Nephron (organoid): ENCODE data around the gene ST8SIA6.

Experiments
- H3K27ac Mint-ChIP-seq, 3 experiments: 2 replicates each; pipeline ENCODE4 v1.8.0; 2020; ENCODE audit warnings: mixed read lengths in 3 of 3, mild to moderate bottlenecking in 2 of 3, moderate library complexity in 1 of 3
- H3K27me3 Mint-ChIP-seq: 2 replicates; pipeline ENCODE4 v1.8.0; 2021; ENCODE audit warnings: low read depth, mild to moderate bottlenecking, moderate library complexity, mixed read lengths
- H3K36me3 Mint-ChIP-seq: 2 replicates; pipeline ENCODE4 v1.8.0; 2020; ENCODE audit warnings: low read depth, mixed read lengths
- H3K4me1 Mint-ChIP-seq: 2 replicates; pipeline ENCODE4 v1.8.0; 2020; ENCODE audit warnings: mixed read lengths
- H3K4me3 Mint-ChIP-seq, 3 experiments: 2 replicates each; pipeline ENCODE4 v1.8.0; 2020; ENCODE audit warnings: mild to moderate bottlenecking in 3 of 3, mixed read lengths in 3 of 3, moderate library complexity in 2 of 3
- H3K9me3 Mint-ChIP-seq: 2 replicates; pipeline ENCODE4 v1.8.0; 2020; ENCODE audit warnings: mixed read lengths
- TF ChIP-seq, protein P1 (sequence below), 3 experiments: fragments of 200-600 bp; sonication (generic); IDR thresholded peaks; one replicate each; pipeline ENCODE4 v1.5.0; 2021; ENCODE audit warnings: antibody characterized with exemption in 3 of 3; ENCODE audit not compliant: unreplicated experiment in 3 of 3

The ST8SIA6 gene

DNA sequence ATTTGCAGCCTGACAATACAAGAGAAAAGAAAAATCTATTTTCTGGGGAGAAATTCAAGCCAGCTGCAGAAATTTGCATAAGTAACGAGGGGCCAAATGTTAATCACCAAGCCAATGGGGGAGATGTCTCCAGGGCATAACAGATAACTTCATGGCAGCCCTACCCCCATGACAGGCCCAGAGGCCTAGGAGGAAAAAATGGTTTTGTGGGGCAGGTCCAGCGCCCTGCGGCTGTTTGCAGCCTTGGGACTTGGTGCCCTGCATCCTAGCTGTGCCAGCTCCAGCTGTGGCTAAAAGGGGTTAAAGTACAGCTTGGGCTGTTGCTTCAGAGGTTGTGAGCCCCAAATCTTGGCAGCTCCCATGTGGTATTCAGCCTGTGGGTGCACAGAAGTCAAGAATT lies 172.1 kb downstream of the ST8SIA6 start:
- no peak overlapping the region for H3K27ac Mint-ChIP-seq
- TF ChIP-seq, protein P1, sequence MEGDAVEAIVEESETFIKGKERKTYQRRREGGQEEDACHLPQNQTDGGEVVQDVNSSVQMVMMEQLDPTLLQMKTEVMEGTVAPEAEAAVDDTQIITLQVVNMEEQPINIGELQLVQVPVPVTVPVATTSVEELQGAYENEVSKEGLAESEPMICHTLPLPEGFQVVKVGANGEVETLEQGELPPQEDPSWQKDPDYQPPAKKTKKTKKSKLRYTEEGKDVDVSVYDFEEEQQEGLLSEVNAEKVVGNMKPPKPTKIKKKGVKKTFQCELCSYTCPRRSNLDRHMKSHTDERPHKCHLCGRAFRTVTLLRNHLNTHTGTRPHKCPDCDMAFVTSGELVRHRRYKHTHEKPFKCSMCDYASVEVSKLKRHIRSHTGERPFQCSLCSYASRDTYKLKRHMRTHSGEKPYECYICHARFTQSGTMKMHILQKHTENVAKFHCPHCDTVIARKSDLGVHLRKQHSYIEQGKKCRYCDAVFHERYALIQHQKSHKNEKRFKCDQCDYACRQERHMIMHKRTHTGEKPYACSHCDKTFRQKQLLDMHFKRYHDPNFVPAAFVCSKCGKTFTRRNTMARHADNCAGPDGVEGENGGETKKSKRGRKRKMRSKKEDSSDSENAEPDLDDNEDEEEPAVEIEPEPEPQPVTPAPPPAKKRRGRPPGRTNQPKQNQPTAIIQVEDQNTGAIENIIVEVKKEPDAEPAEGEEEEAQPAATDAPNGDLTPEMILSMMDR (IDR thresholded peaks at IDR 0.05; ENCODE audit: unreplicated experiment in 3 of 3): no peak
- peaks cover 13% of the 10 kb centered on the region for H3K27me3 Mint-ChIP-seq
- H3K4me1 Mint-ChIP-seq: peaks cover 5% of the 10 kb centered on the region
- no peak overlapping the region for H3K4me3 Mint-ChIP-seq
- H3K36me3 Mint-ChIP-seq: peaks cover 9% of the 10 kb centered on the region
- H3K9me3 Mint-ChIP-seq: peaks cover 35% of the 10 kb centered on the region

GRCh38 chr10:17278607-17279240 lies 175.7 kb downstream of the ST8SIA6 start:
- H3K27ac Mint-ChIP-seq: no peak overlapping the region
- TF ChIP-seq, protein P1 (IDR thresholded peaks at IDR 0.05; ENCODE audit: unreplicated experiment in 3 of 3): no peak
- H3K27me3 Mint-ChIP-seq: no peaks in the 10 kb centered on the region
- no peak overlapping the region for H3K4me3 Mint-ChIP-seq
- H3K36me3 Mint-ChIP-seq: peaks cover 9% of the 10 kb centered on the region
- peaks cover 5% of the 10 kb centered on the region for H3K4me1 Mint-ChIP-seq
- H3K9me3 Mint-ChIP-seq: peaks cover 43% of the 10 kb centered on the region

GRCh38 chr10:17276756-17277424 lies 177.5 kb downstream of the ST8SIA6 start:
- H3K27me3 Mint-ChIP-seq: no peaks in the 10 kb centered on the region
- H3K36me3 Mint-ChIP-seq: peaks cover 6% of the 10 kb centered on the region
- H3K4me3 Mint-ChIP-seq: no peak overlapping the region
- H3K9me3 Mint-ChIP-seq: peaks cover 33% of the 10 kb centered on the region
- peaks cover 5% of the 10 kb centered on the region for H3K4me1 Mint-ChIP-seq
- H3K27ac Mint-ChIP-seq: peak overlapping the region; percentile 17 to 84 (median 64)
- TF ChIP-seq, protein P1 (IDR thresholded peaks at IDR 0.05; ENCODE audit: unreplicated experiment in 3 of 3): no peak

DNA sequence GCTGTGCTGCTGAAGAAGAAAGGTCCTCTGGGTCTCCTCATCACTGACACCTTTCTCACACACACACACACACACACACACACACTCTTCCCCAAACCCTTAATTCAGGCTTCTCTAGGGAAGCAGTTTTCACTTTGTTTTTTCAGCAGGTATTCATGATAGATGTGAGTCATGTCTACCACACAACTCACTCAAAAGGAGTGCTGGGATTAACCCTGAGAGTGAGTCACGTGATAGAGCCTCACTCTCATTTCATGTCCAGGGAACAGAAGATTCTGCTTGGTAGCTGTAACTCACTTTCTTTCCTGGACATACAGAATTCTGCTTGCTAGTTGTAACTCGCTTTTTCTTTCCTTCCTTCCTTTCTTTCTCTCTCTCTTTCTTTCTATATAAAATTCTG lies 181.0 kb downstream of the ST8SIA6 start:
- no peaks in the 10 kb centered on the region for H3K27me3 Mint-ChIP-seq
- peaks cover 5% of the 10 kb centered on the region for H3K4me1 Mint-ChIP-seq
- no peak overlapping the region for H3K4me3 Mint-ChIP-seq
- TF ChIP-seq, protein P1 (IDR thresholded peaks at IDR 0.05; ENCODE audit: unreplicated experiment in 3 of 3): no peak
- H3K9me3 Mint-ChIP-seq: peaks cover 16% of the 10 kb centered on the region
- no peak overlapping the region for H3K27ac Mint-ChIP-seq
- H3K36me3 Mint-ChIP-seq: peaks cover 3% of the 10 kb centered on the region

- no peak overlapping the region for H3K27ac Mint-ChIP-seq
- no peaks in the 10 kb centered on the region for H3K27me3 Mint-ChIP-seq
Observed at GRCh38 chr10:17272648-17273047, 181.7 kb downstream of the ST8SIA6 start.

More at GRCh38 chr10:17272648-17273047, 181.7 kb downstream of the ST8SIA6 start:
- peaks cover 2% of the 10 kb centered on the region for H3K36me3 Mint-ChIP-seq
- TF ChIP-seq, protein P1 (IDR thresholded peaks at IDR 0.05; ENCODE audit: unreplicated experiment in 3 of 3): no peak
- peaks cover 12% of the 10 kb centered on the region for H3K9me3 Mint-ChIP-seq
- no peak overlapping the region for H3K4me3 Mint-ChIP-seq
- H3K4me1 Mint-ChIP-seq: peaks cover 3% of the 10 kb centered on the region
